HG03354 (cell line): ENCODE results near the gene SLC38A6.

Experiments used
- ATAC-seq: cut with Tn5 transposase; IDR thresholded peaks from one replicate; pipeline ENCODE4 v1.9.1; 2021; ENCODE audit warnings: mild to moderate bottlenecking; ENCODE audit not compliant: unreplicated experiment, poor library complexity, severe bottlenecking

Gene SLC38A6

DNA sequence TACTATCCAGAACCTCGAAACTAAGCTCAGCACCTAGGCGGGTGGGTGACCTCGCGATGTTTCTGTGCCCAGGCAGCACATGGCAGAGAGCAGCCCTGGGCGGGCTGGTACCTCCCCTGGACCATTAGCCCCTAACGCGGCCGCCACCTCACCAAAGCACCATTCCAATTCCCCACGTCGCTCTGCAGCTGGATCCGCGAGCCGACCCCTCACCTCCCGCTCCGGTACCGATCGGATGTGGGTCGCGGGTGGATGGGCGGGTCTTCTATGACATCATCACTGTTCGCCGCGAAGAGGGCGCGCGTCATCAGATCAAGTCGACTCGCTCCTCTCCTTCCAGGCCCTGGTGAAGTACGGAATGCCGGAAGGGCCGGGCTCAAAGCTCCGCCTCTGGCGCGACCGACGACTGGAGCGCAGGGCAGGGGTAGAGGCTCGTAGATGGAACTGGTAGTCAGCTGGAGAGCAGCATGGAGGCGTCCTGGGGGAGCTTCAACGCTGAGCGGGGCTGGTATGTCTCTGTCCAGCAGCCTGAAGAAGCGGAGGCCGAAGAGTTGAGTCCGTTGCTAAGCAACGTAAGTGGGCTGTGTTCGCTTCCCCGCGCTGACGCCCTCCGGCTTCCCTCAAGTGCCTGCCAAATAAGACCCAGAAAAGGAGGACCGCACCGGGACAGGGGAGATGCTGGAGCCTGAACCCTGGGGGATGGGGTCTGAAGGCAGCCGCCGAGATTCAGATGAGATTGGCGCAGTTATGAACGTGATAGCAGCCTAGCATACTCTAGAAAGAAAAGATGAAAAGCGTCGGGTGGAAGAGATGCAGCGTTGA lies at the start of gene SLC38A6, which contains the start of gene TRMT5:
Gene SLC38A6 (plus strand): TSS at position 435 of the 822 bp plus-strand sequence. CDS start 33 bp downstream, at position 468.
Gene TRMT5 (minus strand): TSS at position 269 of the 822 bp plus-strand sequence. CDS start 106 bp downstream, at position 163.
- peak; percentile 87 for ATAC-seq

DNA sequence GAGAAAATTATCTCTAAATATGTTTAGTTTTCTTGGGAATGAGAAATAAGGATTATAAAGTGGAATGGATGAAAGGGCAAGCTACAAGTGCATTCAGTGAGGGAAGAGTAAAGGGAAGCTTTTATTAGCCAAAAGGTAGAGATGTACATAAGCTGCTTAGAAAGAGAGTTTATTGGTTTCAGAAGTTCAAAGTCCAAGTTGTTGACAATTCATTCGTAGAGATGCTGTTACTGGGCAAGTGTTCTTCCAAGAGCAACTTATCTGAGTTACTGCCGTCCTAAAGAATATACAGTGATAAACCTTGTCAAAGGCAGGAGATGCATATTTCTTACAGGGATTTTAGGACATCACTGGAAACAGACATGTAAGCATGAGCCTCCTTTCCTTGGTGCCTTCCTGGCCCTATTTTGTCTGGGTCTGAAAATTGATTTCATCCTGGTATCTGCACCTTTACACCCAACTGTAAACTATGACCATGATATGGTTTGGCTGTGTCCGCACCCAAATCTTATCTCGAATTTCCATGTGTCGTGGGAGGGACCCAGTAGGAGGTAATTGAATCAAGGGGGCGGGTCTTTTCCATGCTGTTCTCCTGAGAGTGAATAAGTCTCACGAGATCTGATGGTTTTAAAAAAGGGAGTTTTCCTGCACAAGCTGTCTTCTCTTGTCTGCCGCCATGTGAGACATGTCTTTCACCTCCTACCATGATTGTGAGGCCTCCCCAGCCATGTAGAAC lies 47.0 kb upstream of the SLC38A6 start:
- no peak for ATAC-seq

DNA sequence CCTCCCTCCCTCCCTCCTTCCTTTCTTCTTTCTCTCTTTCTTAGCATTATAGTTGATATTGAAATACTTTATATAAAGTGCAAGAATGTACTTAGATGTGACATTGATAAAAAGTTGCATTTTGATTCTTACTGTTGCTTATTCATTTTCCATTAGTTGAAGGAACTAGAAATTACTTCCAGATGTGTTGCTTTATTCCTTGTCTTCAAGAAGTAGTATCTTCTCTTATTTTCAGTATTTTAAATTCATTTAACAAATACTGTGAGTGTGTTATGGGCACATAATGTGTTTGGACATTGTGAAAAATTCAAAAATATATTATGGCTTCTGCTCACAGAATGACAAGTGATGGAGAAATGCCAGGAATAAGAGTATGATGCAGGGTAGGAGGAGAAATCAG lies 45.7 kb upstream of the SLC38A6 start:
- no peak for ATAC-seq

DNA sequence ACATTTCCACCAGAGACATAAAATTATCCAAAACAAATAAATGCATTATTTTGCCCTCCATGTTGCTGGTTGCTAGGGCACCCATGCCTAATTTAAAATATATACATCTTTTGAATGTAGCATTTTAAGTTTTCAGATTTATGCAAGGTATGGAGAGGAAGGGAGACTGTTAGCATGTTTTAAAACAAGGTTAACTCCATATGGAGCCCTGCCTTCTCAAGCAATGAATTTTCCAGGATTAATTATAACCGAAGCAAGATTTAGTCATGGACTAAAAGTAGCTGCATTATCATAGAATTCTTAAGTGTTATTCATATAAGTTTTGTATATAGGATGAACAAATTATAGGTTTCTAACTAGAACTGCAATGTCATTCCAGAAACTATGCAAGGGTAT lies 37.4 kb upstream of the SLC38A6 start:
- no peak for ATAC-seq

- no peak for ATAC-seq
Observed at GRCh38 chr14:60944204-60944603, 36.8 kb upstream of the SLC38A6 start.

GRCh38 chr14:60945984-60946383 lies 35.1 kb upstream of the SLC38A6 start:
- no peak for ATAC-seq

- ATAC-seq, result no peak
Observed at GRCh38 chr14:60946773-60947172, 34.3 kb upstream of the SLC38A6 start.

DNA sequence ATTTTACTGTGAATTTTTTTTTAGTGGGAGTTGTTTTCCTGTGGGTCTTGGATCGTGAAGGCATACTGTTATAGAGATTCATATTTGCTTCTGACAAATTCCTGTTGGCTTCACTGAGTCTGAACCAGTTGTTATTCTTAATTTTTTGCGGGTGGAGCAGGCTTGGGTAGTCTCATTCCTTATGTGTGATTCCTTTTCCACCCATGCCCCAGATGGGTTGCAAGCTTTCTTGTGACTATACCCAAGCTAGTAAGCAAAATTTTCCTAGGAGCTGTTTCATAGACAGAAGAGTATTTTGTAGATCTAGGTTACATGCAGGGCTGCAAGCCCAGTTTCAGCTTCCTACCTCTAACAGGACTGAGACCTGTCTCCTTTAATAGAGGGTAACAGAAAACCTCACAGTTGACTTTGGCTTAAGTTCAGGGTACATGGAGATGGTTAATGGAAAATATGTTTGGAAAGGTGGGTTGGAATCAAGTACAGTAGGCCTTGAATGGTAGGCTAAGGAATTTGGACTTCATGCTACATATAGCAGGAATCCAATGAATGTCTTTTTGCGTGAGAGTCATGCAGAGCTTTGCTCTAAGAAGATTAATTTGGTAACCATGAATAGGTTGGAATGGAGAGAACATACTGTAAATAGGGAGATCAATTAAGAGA lies 29.1 kb upstream of the SLC38A6 start:
- no peak for ATAC-seq

- no peak for ATAC-seq
Observed at GRCh38 chr14:60956202-60956601, 24.8 kb upstream of the SLC38A6 start.

GRCh38 chr14:60956632-60957031 lies 24.4 kb upstream of the SLC38A6 start:
- no peak for ATAC-seq

DNA sequence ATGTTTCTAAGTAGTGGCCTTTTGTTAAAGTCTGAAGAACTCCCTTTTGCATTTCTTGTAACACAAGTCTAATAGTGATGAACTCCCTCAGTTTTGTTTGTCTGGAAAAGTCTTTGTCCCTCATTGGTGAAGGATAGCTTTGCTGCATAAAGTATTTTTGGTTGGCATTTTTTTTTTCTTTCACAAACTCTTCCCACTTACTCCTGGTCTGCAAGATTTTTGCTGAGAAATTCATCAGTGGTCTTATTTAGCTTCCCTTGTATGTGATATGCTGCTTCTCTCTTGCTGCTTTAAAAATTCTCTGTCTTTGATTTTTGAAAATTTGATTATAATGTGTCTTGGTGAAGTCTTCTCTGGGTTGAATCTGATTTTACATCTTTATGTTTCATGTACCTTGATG lies 22.9 kb upstream of the SLC38A6 start:
- no peak for ATAC-seq

GRCh38 chr14:60963761-60964160 lies 17.3 kb upstream of the SLC38A6 start:
- no peak for ATAC-seq

DNA sequence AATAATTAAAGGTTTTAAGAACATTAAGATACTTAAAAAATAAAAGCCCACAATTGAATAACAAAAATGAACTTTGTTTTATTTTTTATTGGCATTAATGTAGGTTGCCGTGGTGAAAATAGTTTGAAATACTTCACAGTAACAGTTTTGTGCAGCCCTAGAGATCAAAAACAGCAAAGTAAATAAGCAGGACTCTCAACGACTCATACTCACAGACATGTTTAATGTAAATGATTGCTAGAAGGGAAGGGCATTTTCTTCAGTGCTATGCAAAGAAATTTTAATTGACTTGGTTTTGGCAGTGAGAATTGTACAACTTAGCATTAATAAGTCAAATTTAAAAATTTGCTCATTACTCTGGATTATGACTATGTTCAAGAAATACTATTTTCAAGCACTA lies 16.1 kb upstream of the SLC38A6 start:
- no peak for ATAC-seq

GRCh38 chr14:60965402-60965801 lies 15.6 kb upstream of the SLC38A6 start:
- ATAC-seq, result no peak

GRCh38 chr14:60968099-60968498 lies 12.9 kb upstream of the SLC38A6 start:
- no peak for ATAC-seq

DNA sequence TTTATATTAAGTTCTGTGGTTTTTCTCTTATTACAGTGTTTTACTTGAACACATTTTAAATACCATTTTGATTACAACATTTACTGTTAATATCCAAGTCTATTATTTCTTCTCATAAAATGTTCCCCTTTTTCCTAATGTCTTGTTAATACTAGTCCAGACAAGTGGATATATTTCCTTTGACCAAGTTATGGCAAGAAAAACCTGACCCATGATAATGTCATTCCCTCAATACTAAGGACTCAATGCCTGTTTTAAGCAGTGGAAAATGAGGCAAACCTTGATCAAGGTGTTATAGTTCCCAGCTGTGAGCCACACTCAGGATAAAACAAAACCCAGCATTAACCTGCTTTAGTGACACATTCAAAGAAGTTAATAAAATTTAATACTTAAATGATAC lies 12.4 kb upstream of the SLC38A6 start:
- ATAC-seq, result no peak

- ATAC-seq, result no peak
Observed at GRCh38 chr14:60970146-60970545, 10.9 kb upstream of the SLC38A6 start.

DNA sequence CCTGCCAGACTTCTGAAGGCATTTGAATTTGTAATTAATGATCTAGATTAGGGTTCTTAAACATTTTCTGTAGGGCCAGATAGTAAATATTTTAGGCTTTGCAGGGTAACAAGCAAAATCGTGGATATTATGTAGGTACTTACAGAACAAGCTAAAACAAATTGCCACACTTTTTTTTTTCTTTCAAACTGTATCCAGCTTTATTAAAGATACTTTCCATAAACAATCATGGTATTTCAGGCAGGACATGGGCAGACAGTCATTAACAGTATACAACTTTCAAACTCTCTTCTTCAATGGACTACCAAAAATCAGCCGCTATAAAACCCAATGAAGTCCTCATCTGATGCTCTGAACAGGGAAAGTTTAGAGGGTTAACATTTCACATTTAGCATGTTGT lies 9.8 kb upstream of the SLC38A6 start:
- no peak for ATAC-seq

- no peak for ATAC-seq
Observed at GRCh38 chr14:60972295-60972694, 8.8 kb upstream of the SLC38A6 start.

- no peak for ATAC-seq
Observed at GRCh38 chr14:60973070-60973469, 8.0 kb upstream of the SLC38A6 start.
